HG03175 (cell line): ENCODE data around the gene ENDOD1.

ENCODE experiments used
- ATAC-seq: cut with Tn5 transposase; IDR thresholded peaks from one replicate; pipeline ENCODE4 v1.9.1; 2021; ENCODE audit warnings: mild to moderate bottlenecking, moderate library complexity; ENCODE audit not compliant: unreplicated experiment

ENDOD1 gene

GRCh38 chr11:95157824-95158223 lies 68.2 kb downstream of the ENDOD1 start:
- ATAC-seq = no peak

DNA sequence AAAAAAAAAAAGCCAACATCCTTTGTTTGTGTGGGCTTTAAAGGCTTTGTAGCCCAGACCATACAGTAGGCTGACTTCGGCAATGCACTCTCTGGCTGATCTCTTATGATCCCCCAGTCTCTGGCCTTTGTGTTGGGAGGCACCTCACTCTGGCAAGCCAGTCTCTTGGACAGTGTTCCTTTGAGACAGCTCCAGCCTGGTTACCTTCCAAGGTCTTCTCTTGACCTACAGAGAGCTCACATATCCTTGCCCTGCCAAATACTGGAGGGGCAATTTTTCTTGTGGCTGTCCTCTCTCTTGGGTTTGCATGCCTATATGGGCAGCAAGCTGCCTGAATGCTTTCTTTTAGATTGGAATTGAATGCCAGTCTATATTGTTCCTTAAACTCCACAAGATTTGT lies 71.6 kb downstream of the ENDOD1 start:
- no peak for ATAC-seq

- ATAC-seq = no peak
Observed at GRCh38 chr11:95163106-95163505, 73.5 kb downstream of the ENDOD1 start.

DNA sequence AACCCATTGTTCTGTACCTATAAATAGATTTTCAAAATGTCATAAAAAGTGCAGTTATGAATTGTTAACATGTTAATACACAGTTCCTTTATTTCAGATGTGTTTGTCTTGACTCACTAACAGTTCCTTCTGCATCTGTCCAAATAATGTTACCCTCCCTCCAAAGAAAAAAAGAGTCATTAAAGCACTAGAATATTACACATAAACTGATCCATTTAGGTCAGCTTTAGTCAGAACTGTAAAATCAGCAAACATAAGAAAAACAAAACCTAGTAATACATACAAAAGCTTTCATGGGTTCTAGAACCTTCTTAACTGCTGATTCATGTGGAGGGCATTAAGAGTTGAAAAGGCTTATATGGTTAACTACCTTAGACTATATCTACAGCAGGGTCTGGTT lies 76.0 kb downstream of the ENDOD1 start:
- no peak for ATAC-seq

- no peak for ATAC-seq
Observed at GRCh38 chr11:95166781-95167180, 77.1 kb downstream of the ENDOD1 start.

GRCh38 chr11:95170294-95170693 lies 80.6 kb downstream of the ENDOD1 start:
- ATAC-seq = no peak

- no peak for ATAC-seq
Observed at GRCh38 chr11:95175818-95176380, 86.3 kb downstream of the ENDOD1 start.
